Ascending aorta (tissue), 2 donors: ENCODE measurements around the gene DCUN1D2. TPM values are rescaled to one million over a fixed set of nuclear protein-coding genes. Genes with fewer than 3 reads are reported as not detected.
"Not testable (repeated sequence)": the region's sequence is repeated elsewhere in the genome, so short reads cannot be mapped to it uniquely, and the experiment has no call there.

Experiments
- DNase-seq, 2 donors: peaks; one replicate each; pipeline ENCODE4 v3.0.0-alpha.2; 2019; ENCODE audit warnings: low spot score in 2 of 2
- H3K27ac ChIP-seq, 2 donors: fragments of 200-600 bp; sonication (generic); one replicate each; pipeline ENCODE4 v1.5.1; 2016 to 2017; ENCODE audit warnings: mild to moderate bottlenecking in 1 of 2
- H3K27me3 ChIP-seq: fragments of 200-600 bp; sonication (generic); one replicate; pipeline ENCODE4 v1.5.1; 2017
- H3K36me3 ChIP-seq, 2 donors: fragments of 200-600 bp; sonication (generic); one replicate each; pipeline ENCODE4 v1.5.1; 2016
- H3K4me1 ChIP-seq, 2 donors: fragments of 200-600 bp; sonication (generic); one replicate each; pipeline ENCODE4 v1.5.1; 2016 to 2017; ENCODE audit warnings: mild to moderate bottlenecking in 1 of 2
- H3K4me3 ChIP-seq, 2 donors: fragments of 200-600 bp; sonication (generic); one replicate each; pipeline ENCODE4 v1.5.1; 2016 to 2017; ENCODE audit warnings: mild to moderate bottlenecking in 1 of 2
- H3K9me3 ChIP-seq, 2 donors: fragments of 200-600 bp; sonication (generic); one replicate each; pipeline ENCODE4 v1.5.1; 2016
- CTCF ChIP-seq, 3 experiments: fragments of 200-600 bp in 2 of 3; fragments of 450-650 bp in 1 of 3; sonication (generic) in 2 of 3; IDR thresholded peaks; one replicate each; pipeline ENCODE4 v1.5.1; 2016 to 2019; ENCODE audit warnings: antibody characterized with exemption in 3 of 3, mild to moderate bottlenecking in 1 of 3, moderate library complexity in 1 of 3
- intact Hi-C: fragments of 100-400 bp; cut with DNase I; formaldehyde crosslinking; loops from one replicate; pipeline ENCODE4 v1.15.1; 2023
- total RNA-seq: library from RNA; depleted of rRNA; stranded (reverse); fragments of >200 nt; gene quantifications from one replicate; pipeline ENCODE4 v1.1.0, GENCODE V29; 2016

Gene DCUN1D2
- total RNA-seq, 1 donor from 2014 or later, result 5.9 TPM

- TF ChIP-seq CTCF (IDR thresholded peaks at IDR 0.05), result no peak
- Histone ChIP-seq H3K4me3 (no peak overlapping the region), H3K4me1 (no peaks in the 10 kb centered on the region), H3K9me3 (no peaks in the 10 kb centered on the region), H3K27me3 (no peaks in the 10 kb centered on the region), H3K27ac (no peak overlapping the region), H3K36me3 (peaks cover 28 to 50% of the 10 kb centered on the region in 2 donors)
- intact Hi-C loops, result no loop called here
- DNase-seq, result no peak
These were observed 18.0 kb downstream of the DCUN1D2 start for GRCh38 chr13:113472355-113473025.

GRCh38 chr13:113471844-113472243 lies 18.7 kb downstream of the DCUN1D2 start:
- Histone ChIP-seq H3K4me3 (no peak overlapping the region), H3K9me3 (no peaks in the 10 kb centered on the region), H3K27me3 (no peaks in the 10 kb centered on the region), H3K4me1 (no peaks in the 10 kb centered on the region), H3K36me3 (peaks cover 35 to 51% of the 10 kb centered on the region in 2 donors), H3K27ac (no peak overlapping the region)
- intact Hi-C loops, result no loop called here
- TF ChIP-seq CTCF (IDR thresholded peaks at IDR 0.05), result no peak
- no peak for DNase-seq

- H3K36me3 ChIP-seq, result peaks cover 32 to 46% of the 10 kb centered on the region in 2 donors
- H3K4me3 ChIP-seq, DNase-seq, H3K27me3 ChIP-seq, intact Hi-C loops, H3K4me1 ChIP-seq, H3K9me3 ChIP-seq, H3K27ac ChIP-seq: not testable (repeated sequence)
These were observed 19.8 kb downstream of the DCUN1D2 start for GRCh38 chr13:113470635-113471163.

GRCh38 chr13:113470073-113470472 lies 20.4 kb downstream of the DCUN1D2 start:
- Histone ChIP-seq H3K27me3 (no peaks in the 10 kb centered on the region), H3K4me3 (no peak overlapping the region), H3K9me3 (no peaks in the 10 kb centered on the region), H3K36me3 (peaks cover 26 to 39% of the 10 kb centered on the region in 2 donors), H3K4me1 (no peaks in the 10 kb centered on the region), H3K27ac (no peak overlapping the region)
- TF ChIP-seq CTCF (IDR thresholded peaks at IDR 0.05), result no peak
- DNase-seq, result no peak
- intact Hi-C loops, result no loop called here

- Histone ChIP-seq H3K36me3 (peaks cover 22 to 37% of the 10 kb centered on the region in 2 donors), H3K4me1 (no peaks in the 10 kb centered on the region), H3K27me3 (no peaks in the 10 kb centered on the region), H3K9me3 (no peaks in the 10 kb centered on the region), H3K27ac (no peak overlapping the region), H3K4me3 (no peak overlapping the region)
- TF ChIP-seq CTCF (IDR thresholded peaks at IDR 0.05), result no peak
- intact Hi-C loops, result no loop called here
- no peak for DNase-seq
These were observed 20.9 kb downstream of the DCUN1D2 start for GRCh38 chr13:113469582-113469981.

- Histone ChIP-seq H3K36me3 (peaks cover 18 to 30% of the 10 kb centered on the region in 2 donors), H3K9me3 (no peaks in the 10 kb centered on the region), H3K27me3 (no peaks in the 10 kb centered on the region), H3K4me1 (no peaks in the 10 kb centered on the region), H3K4me3 (no peak overlapping the region), H3K27ac (no peak overlapping the region)
- DNase-seq, result no peak
- TF ChIP-seq CTCF (IDR thresholded peaks at IDR 0.05), result no peak
- intact Hi-C loops, result no loop called here
These were observed 21.9 kb downstream of the DCUN1D2 start for GRCh38 chr13:113468472-113469201.
